GM06990 (cell line): ENCODE data around the gene CIAPIN1.

ENCODE experiments used
- DNase-seq: peaks from one replicate; pipeline ENCODE4 v3.0.0-alpha.2; 2011; ENCODE audit not compliant: insufficient read length; ENCODE audit errors: extremely low read depth
- H3K27me3 ChIP-seq: replicated peaks from 2 replicates; pipeline ENCODE4 v1.6.0; 2011; ENCODE audit warnings: low read length; ENCODE audit not compliant: control insufficient read depth, insufficient read depth
- H3K36me3 ChIP-seq: 2 replicates; pipeline ENCODE4 v1.5.1; 2011; ENCODE audit warnings: low read length; ENCODE audit not compliant: control insufficient read depth, insufficient read depth
- H3K4me3 ChIP-seq: replicated peaks from 2 replicates; pipeline ENCODE4 v1.5.1; 2011; ENCODE audit warnings: low read depth, mild to moderate bottlenecking, control low read depth, low read length
- CTCF ChIP-seq: IDR thresholded peaks from 2 replicates; pipeline ENCODE4 v1.5.1; 2011; ENCODE audit warnings: low read length, control low read depth, mild to moderate bottlenecking, inconsistent platforms; ENCODE audit not compliant: insufficient read depth, poor library complexity, severe bottlenecking

The CIAPIN1 gene

GRCh38 chr16:57391708-57392107 is 55.5 kb downstream of the CIAPIN1 start:
- TF ChIP-seq CTCF, result no peak
- no peak for DNase-seq
- H3K36me3 ChIP-seq, result no peaks in the 10 kb centered on the region

GRCh38 chr16:57391300-57391699 is 55.9 kb downstream of the CIAPIN1 start:
- Histone ChIP-seq H3K4me3 (no peak overlapping the region), H3K36me3 (no peaks in the 10 kb centered on the region), H3K27me3 (no peaks in the 10 kb centered on the region)
- TF ChIP-seq CTCF, result no peak
- DNase-seq, result no peak

More at GRCh38 chr16:57391708-57392107, 55.5 kb downstream of the CIAPIN1 start:
- no peak overlapping the region for H3K4me3 ChIP-seq
- H3K27me3 ChIP-seq, result no peaks in the 10 kb centered on the region

- no peak for DNase-seq
- no peak for TF ChIP-seq CTCF
- H3K4me3 ChIP-seq, result no peak overlapping the region
- no peaks in the 10 kb centered on the region for H3K36me3 ChIP-seq
- no peaks in the 10 kb centered on the region for H3K27me3 ChIP-seq
Measured at GRCh38 chr16:57390636-57391295, 56.4 kb downstream of the CIAPIN1 start.

GRCh38 chr16:57389087-57389468 is 58.1 kb downstream of the CIAPIN1 start:
- Histone ChIP-seq H3K4me3 (no peak overlapping the region), H3K27me3 (no peaks in the 10 kb centered on the region), H3K36me3 (no peaks in the 10 kb centered on the region)
- no peak for TF ChIP-seq CTCF
- DNase-seq, result no peak

- H3K36me3 ChIP-seq, result no peaks in the 10 kb centered on the region
- no peak overlapping the region for H3K4me3 ChIP-seq
- peak; percentile 81 for DNase-seq
- TF ChIP-seq CTCF, result no peak
- no peaks in the 10 kb centered on the region for H3K27me3 ChIP-seq
Measured at GRCh38 chr16:57388359-57389086, 58.7 kb downstream of the CIAPIN1 start.
